ENCODE data around the gene ELK3.

- TF ChIP-seq POLR2A (IDR thresholded peaks at IDR 0.05) (no peak), CTCF (IDR thresholded peaks at IDR 0.05) (no peak)
Measured at GRCh38 chr12:96187956-96188355, 6.2 kb upstream of the ELK3 start.

All from adrenal gland (tissue), 5 donors.